GM19372 (cell line): ENCODE measurements around the gene TSPAN4.

Experiments
- ATAC-seq: cut with Tn5 transposase; IDR thresholded peaks from one replicate; pipeline ENCODE4 v1.9.1; 2021; ENCODE audit warnings: mild to moderate bottlenecking, low read depth, moderate library complexity; ENCODE audit not compliant: unreplicated experiment

Gene TSPAN4

DNA sequence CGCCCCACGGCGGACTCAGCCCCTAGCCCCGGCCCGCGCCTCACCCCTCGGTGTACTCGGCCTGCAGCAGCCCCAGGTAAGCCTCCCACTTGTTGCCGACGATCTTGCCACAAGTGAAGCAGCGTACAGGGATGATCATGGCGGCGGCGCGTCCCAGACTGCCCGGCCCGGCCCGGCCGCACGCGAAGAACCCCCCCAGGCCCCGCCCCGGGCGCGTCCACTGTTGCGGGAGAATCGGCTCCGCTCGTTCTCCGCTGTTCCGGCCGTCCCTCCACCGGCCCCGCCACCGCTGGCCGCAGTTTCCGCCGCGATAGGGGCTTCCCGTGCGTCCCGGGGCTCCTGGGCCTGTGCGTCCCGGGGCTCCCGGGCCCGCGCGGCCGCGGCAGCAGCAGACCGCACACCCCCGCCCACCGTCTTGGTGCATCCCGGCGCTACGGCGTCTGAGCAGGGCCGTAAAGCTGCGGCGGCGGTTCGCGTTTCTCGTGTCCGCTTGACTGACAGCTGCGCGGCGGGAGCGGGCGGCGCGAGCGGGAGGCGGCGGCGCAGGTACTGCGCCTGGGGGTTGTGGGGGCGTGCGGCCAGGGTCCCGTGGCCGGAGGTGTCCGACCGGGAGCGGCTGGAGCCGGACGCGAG lies at the start of gene TSPAN4, which contains the start of gene POLR2L:
Gene TSPAN4, plus strand, starts transcription at position 483 of the 633 bp plus-strand sequence. CDS start 7,453 bp downstream, outside the sequence.
Gene POLR2L, minus strand, starts transcription at position 160 of the 633 bp plus-strand sequence. Its CDS starts 21 bp downstream, at position 139.
- ATAC-seq = peak; percentile 63

- no peak for ATAC-seq
Observed at GRCh38 chr11:792873-793272, 49.8 kb upstream of the TSPAN4 start.

DNA sequence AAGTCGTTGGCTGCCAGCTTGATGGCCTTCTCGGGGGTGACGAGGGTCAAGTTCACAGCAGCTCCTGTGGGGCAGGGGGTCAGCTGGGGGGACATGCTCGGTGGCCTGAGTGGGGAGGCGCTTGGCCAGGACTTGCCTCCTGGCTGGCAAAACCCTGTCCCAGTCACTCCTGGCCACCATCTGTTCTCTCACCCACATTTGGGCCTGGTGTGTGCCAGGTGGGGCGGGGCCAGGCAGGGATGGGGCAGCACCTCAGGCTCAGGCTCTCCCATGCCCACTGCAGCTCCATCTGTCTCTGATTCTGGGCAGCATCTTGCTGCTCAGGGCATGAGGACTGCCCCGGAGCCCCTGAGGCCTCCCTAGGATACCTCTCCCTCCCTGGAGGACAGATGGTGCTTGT lies 49.1 kb upstream of the TSPAN4 start:
- no peak for ATAC-seq

- no peak for ATAC-seq
Observed at GRCh38 chr11:794013-794765, 48.5 kb upstream of the TSPAN4 start.

- no peak for ATAC-seq
Observed at GRCh38 chr11:794766-795633, 47.7 kb upstream of the TSPAN4 start.

DNA sequence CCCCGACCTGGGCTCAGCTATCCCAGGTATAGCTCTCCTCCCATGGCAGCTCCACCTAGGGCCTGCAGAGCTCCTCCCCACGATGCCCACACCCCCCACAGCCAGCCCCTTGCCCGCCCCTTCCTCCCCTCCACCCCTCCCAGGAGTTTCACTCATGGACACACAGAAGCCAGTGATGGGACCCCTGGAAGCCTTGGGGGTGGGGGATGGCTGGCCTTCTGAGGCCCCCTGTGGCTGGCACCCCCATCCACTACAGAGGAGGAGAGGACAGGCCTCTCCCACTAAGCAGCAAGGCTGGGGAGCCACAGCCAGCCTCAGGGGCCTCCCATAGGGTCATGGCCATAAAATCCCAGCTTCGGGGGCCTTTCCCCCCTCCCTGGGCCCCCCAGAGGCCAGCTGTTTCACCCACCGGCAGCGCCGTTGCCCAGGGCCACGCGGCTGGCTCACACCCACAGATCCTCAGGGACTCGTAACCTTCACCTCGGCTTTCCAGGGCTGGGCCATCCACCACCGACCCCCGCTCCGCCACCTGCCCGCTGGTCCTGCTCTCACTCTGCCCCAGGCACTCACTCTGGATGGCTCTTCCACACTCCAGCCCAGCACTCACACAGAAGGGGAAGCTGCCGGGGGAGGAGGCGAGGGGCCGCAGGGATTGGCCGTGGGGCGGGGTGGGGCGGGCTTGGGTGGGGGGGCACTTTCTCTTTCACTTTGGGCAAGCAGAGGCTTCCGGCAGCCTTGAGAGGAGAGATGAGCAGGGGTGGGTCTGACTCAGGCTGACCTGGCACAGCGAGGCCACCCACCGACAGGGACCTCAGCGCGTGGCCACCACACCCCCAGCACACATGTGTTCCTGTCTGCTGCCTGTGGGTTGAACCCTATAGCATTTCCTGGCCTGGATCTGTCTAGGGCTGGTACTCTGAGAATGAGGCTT lies 46.8 kb upstream of the TSPAN4 start:
- no peak for ATAC-seq

DNA sequence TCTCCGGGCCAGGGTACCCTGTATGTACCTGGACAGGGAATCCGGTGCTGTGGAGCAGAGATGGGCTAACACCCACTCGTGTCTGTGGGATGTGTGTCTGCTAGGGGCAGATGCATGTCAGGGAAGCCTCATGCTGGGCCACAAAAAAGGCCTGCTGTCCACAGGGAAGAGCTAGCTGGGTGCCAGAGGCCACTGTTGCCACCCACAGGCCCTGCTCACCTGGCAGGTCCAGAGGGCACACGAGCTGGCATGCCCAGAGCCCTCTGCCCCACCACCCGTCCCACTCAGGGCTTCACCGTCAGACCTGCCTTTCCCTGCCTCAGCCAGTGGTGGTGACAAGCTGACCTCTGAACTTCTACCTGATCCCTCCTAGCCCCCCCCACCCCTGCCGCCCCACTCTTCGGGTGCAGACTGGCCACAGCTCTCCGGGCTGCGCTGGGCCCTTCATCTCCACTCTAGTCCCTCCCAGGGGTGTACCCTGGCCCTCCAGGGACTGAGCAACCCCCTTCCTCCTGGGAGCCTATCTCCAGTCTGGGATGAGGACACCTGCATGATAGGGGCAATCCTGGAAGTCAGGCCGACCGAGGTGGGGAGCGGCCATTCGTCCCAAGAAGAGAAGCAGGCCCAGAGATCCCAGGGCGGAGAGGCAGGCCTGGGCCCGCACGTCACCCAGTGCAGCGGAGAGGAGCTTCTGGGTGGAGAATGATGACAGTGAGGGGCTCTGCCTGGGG lies 45.9 kb upstream of the TSPAN4 start:
- ATAC-seq = no peak

DNA sequence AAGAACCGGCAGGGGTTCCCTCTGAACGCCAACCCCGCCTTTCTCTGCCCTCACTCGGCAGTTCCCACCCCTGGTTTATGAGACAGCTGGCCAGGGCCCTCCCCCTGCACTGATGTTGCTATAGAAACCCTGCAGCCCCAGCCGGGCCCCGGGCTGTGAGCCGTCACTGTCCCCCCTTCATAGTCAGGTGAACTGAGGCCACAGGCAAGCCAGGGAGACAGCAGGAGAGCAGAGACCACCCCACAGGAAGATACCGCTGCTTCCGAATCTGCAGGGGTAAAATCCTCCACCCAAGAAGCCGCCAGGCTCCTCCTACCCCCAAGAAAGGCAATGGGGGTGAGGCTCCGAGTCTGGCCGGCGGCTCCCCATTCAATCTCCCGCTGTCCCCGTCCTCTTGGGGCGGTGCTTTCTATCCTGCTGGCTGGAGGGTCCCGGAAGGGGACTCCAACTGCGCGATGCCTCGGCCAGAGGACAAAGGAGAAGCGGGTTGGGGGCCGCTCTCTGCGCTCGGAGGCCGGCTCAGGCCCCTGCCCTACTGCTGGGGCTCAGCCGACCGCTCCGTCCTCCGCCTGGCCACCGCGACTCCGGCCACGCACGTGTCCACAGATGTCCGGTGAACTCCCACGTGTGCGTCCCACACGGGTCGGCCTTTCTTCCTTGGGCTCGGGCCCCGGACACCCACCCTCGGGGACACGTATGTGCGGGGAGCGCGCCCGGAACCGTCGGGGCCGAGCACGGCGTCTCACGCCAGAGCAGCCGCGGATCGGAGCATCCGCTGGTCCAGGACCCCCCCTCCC lies 45.2 kb upstream of the TSPAN4 start:
- peak; percentile 41 for ATAC-seq

GRCh38 chr11:798093-798713 lies 44.4 kb upstream of the TSPAN4 start, which contains the start of gene SLC25A22:
SLC25A22 (minus strand) TSS chr11:798281; CDS start chr11:795006, 3,275 bp downstream.
- ATAC-seq = peak; percentile 62

DNA sequence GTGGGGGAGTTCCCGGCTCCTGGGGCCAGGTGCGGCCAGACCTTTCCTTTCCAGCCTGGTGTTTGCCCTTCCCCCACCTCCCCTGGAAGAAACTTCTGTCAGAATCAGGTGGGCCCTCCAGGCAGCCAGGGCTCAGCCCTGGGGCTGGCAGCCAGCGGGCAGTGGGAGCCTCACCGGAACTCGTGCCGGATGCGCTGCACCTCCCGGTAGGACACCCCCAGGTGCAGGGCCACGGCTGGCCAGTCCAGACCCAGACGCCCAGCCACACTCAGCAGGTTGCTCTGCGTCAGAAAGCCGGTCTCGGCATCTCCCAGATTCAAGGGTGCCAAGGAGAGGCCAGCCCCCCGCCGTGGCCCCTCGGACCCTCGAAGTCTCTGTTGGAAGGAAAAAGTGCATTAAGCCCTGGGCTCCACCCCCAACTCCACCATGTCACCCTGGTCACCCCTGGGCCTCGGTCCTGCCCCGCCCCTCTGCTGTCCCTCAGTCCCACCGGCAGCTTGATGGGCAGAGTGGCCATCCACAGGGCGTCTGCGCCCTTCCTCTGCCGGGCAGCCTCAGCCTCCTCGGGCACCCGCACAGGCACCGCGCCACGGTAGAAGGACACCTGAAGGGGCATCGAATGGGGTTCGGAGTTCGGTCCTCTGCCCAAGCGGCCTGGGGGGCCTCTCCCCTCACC lies 42.9 kb upstream of the TSPAN4 start:
- no peak for ATAC-seq

- no peak for ATAC-seq
Observed at GRCh38 chr11:800473-800872, 42.2 kb upstream of the TSPAN4 start.

- no peak for ATAC-seq
Observed at GRCh38 chr11:801097-801780, 41.4 kb upstream of the TSPAN4 start.

GRCh38 chr11:802018-802617 lies 40.5 kb upstream of the TSPAN4 start:
- no peak for ATAC-seq

- ATAC-seq = no peak
Observed at GRCh38 chr11:802693-803466, 39.8 kb upstream of the TSPAN4 start.

DNA sequence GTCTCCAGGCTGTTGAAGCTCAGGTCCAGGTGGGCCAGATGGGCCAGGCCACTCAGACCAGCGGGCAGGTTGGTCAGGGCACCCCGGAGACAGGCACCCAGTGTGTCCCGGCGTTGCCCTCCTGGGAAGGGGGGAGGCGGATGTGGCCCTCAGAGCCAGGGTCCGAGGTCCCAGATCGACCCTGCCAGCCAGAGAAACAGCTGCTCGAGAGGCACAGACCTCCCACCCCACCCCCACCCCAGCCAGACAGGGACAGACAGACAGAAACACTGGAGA lies 39.2 kb upstream of the TSPAN4 start:
- ATAC-seq = no peak
